Neural crest cell (in vitro differentiated cells): ENCODE results near the gene TPH2. TPM values are rescaled to one million over a fixed set of nuclear protein-coding genes. Genes with fewer than 3 reads are reported as not detected.

Source experiments
- DNase-seq: peaks from one replicate; pipeline ENCODE4 v3.0.0; 2021; ENCODE audit warnings: low read depth, mixed read lengths, low spot score
- H3K27ac Mint-ChIP-seq: one replicate; pipeline ENCODE4 v1.8.0; 2021; ENCODE audit warnings: mild to moderate bottlenecking, mixed read lengths; ENCODE audit not compliant: unreplicated experiment
- H3K27me3 Mint-ChIP-seq: 2 replicates; pipeline ENCODE4 v1.8.0; 2021; ENCODE audit warnings: low read depth, mild to moderate bottlenecking, mixed read lengths
- H3K36me3 Mint-ChIP-seq: 2 replicates; pipeline ENCODE4 v1.8.0; 2021; ENCODE audit warnings: low read depth, mild to moderate bottlenecking, mixed read lengths
- H3K4me1 Mint-ChIP-seq: 2 replicates; pipeline ENCODE4 v1.8.0; 2021; ENCODE audit warnings: mixed read lengths
- H3K4me3 Mint-ChIP-seq: one replicate; pipeline ENCODE4 v1.8.0; 2021; ENCODE audit warnings: mild to moderate bottlenecking, mixed read lengths
- H3K9me3 Mint-ChIP-seq: 2 replicates; pipeline ENCODE4 v1.8.0; 2021; ENCODE audit warnings: mixed read lengths
- CTCF ChIP-seq: fragments of 200-600 bp; sonication (generic); conservative IDR thresholded peaks from 2 replicates; pipeline ENCODE4 v1.5.0; 2021; ENCODE audit warnings: antibody characterized with exemption, mild to moderate bottlenecking
- total RNA-seq: library from RNA; stranded (reverse); gene quantifications from 2 replicates; pipeline ENCODE4 v1.2.1, GENCODE V29; 2021

TPH2 gene
- total RNA-seq, 1 donor from 2014 or later: 0.09 TPM

GRCh38 chr12:71945121-71945520 lies 6.5 kb downstream of the TPH2 start:
- Mint-ChIP-seq H3K27ac (no peak overlapping the region), H3K27me3 (peaks cover 52% of the 10 kb centered on the region), H3K4me1 (peaks cover 21% of the 10 kb centered on the region), H3K36me3 (no peaks in the 10 kb centered on the region), H3K9me3 (no peaks in the 10 kb centered on the region), H3K4me3 (no peak overlapping the region)
- DNase-seq: no peak
- no peak for TF ChIP-seq CTCF

GRCh38 chr12:71945883-71946282 lies 7.2 kb downstream of the TPH2 start:
- no peaks in the 10 kb centered on the region for H3K9me3 Mint-ChIP-seq
- TF ChIP-seq CTCF: no peak
- H3K4me3 Mint-ChIP-seq: no peak overlapping the region
- peaks cover 50% of the 10 kb centered on the region for H3K27me3 Mint-ChIP-seq
- peaks cover 22% of the 10 kb centered on the region for H3K4me1 Mint-ChIP-seq
- H3K27ac Mint-ChIP-seq: no peak overlapping the region
- no peak for DNase-seq
- no peaks in the 10 kb centered on the region for H3K36me3 Mint-ChIP-seq

- no peaks in the 10 kb centered on the region for H3K36me3 Mint-ChIP-seq
- DNase-seq: peak; percentile 16
- TF ChIP-seq CTCF: no peak
- peak overlapping the region; percentile 81 for H3K27ac Mint-ChIP-seq
- H3K4me3 Mint-ChIP-seq: no peak overlapping the region
- H3K4me1 Mint-ChIP-seq: peaks cover 22% of the 10 kb centered on the region
- H3K27me3 Mint-ChIP-seq: peaks cover 37% of the 10 kb centered on the region
- no peaks in the 10 kb centered on the region for H3K9me3 Mint-ChIP-seq
Measured at GRCh38 chr12:71947645-71948105, 9.0 kb downstream of the TPH2 start.

GRCh38 chr12:71948390-71948789 lies 9.7 kb downstream of the TPH2 start:
- Mint-ChIP-seq H3K4me1 (peaks cover 22% of the 10 kb centered on the region), H3K27me3 (peaks cover 36% of the 10 kb centered on the region)

GRCh38 chr12:71949646-71950045 lies 11.0 kb downstream of the TPH2 start:
- H3K9me3 Mint-ChIP-seq: no peaks in the 10 kb centered on the region
- DNase-seq: no peak
- H3K36me3 Mint-ChIP-seq: no peaks in the 10 kb centered on the region
- H3K4me1 Mint-ChIP-seq: peaks cover 35% of the 10 kb centered on the region
- no peak overlapping the region for H3K4me3 Mint-ChIP-seq
- H3K27me3 Mint-ChIP-seq: peaks cover 29% of the 10 kb centered on the region
- peak overlapping the region; percentile 68 for H3K27ac Mint-ChIP-seq
- TF ChIP-seq CTCF: no peak

More at GRCh38 chr12:71948390-71948789, 9.7 kb downstream of the TPH2 start:
- Mint-ChIP-seq H3K27ac (peak overlapping the region; percentile 64), H3K4me3 (peak overlapping the region; percentile 7), H3K36me3 (no peaks in the 10 kb centered on the region), H3K9me3 (no peaks in the 10 kb centered on the region)
- TF ChIP-seq CTCF: no peak
- no peak for DNase-seq

- TF ChIP-seq CTCF: no peak
- Mint-ChIP-seq H3K9me3 (no peaks in the 10 kb centered on the region), H3K36me3 (no peaks in the 10 kb centered on the region), H3K4me1 (peaks cover 40% of the 10 kb centered on the region), H3K4me3 (no peak overlapping the region), H3K27me3 (peaks cover 23% of the 10 kb centered on the region), H3K27ac (peak overlapping the region; percentile 68)
- no peak for DNase-seq
Measured at GRCh38 chr12:71950404-71950803, 11.8 kb downstream of the TPH2 start.
